Measurements from ENCODE around the gene FBXL16.

Gene FBXL16

DNA sequence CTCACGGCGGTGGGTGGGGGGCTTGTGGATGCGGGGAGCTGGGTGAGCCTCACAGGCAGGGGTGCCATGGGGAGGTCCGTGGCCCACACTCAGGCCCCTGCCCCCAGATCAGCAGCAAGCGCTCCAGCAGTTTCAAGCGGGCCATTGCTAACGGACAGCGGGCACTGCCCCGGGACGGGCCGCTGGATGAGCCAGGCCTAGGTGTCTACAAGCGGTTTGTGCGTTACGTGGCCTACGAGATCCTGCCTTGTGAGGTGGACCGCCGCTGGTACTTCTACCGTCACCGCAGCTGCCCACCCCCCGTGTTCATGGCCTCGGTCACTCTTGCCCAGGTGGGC, 29.1 kb downstream of the FBXL16 start:
- no peak for DNase-seq

- DNase-seq = no peak
Observed at GRCh38 chr16:675884-676564, 29.6 kb downstream of the FBXL16 start.

- no peak for DNase-seq
Observed at GRCh38 chr16:674968-675883, 30.4 kb downstream of the FBXL16 start, which contains the start of gene RHBDL1. Gene RHBDL1 (plus strand): TSS chr16:675671. CDS start chr16:675791, 120 bp downstream.

GRCh38 chr16:674214-674881, 31.3 kb downstream of the FBXL16 start:
- DNase-seq = no peak

DNA sequence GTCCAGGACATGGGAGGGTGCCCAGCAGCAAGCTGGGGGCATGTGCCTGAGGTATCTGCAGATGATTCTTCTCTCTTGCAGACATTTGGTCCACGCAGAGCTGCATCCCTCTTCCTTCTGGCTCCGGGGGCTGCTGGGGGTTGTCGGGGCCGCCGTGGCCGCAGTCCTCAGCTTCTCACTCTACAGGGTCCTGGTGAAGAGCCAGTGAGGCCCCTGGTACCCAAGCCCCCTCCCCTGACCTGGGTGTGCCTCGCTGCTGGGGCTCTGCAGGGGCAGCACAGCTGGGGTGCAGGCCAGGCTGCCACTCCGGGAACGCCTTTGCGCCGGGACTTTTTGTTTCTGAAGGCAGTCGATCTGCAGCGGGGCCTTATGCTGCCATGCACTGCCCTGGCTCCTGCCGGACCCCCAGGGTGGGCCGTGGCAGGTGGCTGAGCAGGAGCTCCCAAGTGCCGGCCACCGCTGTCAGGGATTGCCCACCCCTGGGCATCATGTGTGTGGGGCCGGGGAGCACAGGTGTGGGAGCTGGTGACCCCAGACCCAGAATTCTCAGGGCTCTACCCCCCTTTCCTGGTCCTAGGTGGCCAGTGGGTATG, 32.1 kb downstream of the FBXL16 start:
- no peak for DNase-seq

DNA sequence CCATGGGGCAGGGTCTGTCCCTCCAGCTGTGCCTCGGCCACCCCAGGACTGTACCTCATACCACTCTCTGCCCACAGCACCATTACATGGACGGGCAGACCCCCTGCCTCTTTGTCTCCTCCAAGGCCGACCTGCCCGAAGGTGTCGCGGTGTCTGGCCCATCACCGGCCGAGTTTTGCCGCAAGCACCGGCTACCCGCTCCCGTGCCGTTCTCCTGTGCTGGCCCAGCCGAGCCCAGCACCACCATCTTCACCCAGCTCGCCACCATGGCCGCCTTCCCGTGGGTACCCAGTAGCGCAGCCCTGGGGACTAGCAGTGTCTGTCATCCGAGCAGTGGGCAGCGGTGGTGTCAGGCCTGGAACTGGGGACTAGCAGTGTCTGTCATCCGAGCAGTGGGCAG, 32.8 kb downstream of the FBXL16 start:
- no peak for DNase-seq

DNA sequence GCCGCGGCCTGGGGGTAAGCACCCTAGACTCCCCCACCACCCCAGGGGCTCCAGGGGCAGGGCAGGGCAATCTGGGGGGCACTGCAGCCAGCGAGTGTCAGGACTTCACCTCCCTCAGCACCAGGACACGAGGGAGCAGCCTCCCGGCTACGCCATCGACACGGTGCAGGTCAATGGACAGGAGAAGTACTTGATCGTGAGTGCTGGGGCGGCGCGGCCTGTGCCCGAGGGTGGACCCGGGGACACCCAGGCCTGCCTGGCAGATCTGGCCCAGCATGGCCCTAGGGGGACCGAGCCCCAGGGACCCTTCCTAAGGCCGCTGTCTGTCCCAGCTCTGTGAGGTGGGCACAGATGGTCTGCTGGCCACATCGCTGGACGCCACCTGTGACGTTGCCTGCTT, 33.2 kb downstream of the FBXL16 start:
- DNase-seq = no peak

- DNase-seq = no peak
Observed at GRCh38 chr16:671353-672131, 34.1 kb downstream of the FBXL16 start.

GRCh38 chr16:670485-671352, 34.9 kb downstream of the FBXL16 start:
- no peak for DNase-seq

- DNase-seq = no peak
Observed at GRCh38 chr16:669666-670065, 35.9 kb downstream of the FBXL16 start.

DNA sequence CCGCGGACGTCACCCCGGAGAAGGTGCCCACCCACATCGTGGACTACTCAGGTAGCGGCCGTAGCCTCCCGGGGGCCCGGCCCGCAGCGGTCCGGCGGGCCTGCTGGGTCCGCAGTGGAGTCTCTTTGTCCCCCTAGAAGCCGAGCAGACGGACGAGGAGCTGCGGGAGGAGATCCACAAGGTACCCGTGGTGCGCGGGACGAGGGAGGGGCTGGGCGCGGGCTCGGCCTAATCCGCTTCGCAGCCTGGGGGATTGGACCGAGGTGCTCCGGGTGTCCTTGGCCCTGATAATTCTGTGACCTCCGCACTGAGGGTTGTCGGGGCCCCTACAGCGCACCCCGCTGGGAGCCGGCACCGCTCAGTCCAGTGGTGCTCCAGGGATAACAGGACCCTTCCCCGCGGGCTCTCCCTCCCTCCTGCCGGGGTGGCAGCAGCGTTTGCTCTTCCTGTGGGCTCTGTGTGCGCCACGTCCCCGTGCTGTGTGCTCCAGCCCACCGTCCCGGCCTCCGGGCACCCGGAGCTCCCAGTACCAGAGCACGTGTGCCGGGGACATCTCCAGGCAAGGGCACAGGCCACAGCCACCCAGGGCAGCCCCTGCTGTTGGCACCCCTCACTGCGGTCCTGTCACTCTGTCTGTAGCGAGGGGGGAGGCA, 37.0 kb downstream of the FBXL16 start:
- DNase-seq = no peak

DNA sequence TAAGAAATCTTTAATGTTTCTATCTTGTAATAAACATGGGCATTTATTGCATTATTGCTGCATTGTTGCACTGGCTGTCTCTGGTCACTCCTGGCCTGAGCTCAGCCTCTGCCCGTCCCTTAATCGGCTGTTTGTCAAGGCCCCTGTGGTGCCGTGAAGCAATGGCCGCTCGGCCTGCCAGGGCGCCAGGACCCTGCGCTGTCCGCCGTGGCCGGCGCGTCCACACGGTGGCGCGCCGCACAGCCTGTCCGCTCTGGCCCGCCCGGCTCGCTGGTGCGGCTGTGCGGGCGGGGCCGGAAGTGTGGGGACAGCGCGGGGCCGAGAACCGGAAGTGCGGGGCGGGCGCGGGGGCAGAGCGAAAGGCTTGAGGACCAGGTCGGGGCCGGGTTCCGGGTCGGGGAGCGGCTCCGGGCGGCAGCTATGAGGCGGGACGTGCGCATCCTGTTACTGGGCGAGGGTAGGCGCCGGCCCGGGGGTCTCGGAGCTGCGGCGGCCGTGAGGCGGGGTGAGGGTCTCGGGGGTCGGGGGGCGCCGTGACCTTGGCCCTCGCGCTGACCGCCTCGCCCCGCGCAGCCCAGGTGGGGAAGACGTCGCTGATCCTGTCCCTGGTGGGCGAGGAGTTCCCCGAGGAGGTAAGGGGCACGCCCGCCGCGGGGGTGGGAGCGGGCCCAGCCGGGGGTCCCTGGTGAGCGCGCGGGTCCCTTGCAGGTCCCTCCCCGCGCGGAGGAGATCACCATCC, 37.7 kb downstream of the FBXL16 start, which contains the start of gene RHOT2:
Gene RHOT2, plus strand, starts transcription at position 353 of the 739 bp plus-strand sequence. Its CDS starts 68 bp downstream, at position 421.
- DNase-seq = peak; percentile 67

GRCh38 chr16:667113-667779, 38.4 kb downstream of the FBXL16 start:
- no peak for DNase-seq

GRCh38 chr16:666572-666971, 39.0 kb downstream of the FBXL16 start:
- DNase-seq = no peak

GRCh38 chr16:662597-662996, 43.0 kb downstream of the FBXL16 start:
- no peak for DNase-seq

- no peak for DNase-seq
Observed at GRCh38 chr16:662095-662494, 43.5 kb downstream of the FBXL16 start.

- no peak for DNase-seq
Observed at GRCh38 chr16:661184-661821, 44.3 kb downstream of the FBXL16 start.

GRCh38 chr16:660459-661183, 45.0 kb downstream of the FBXL16 start:
- peak; percentile 10 for DNase-seq

Data from NCI-H1417 treated with DMSO at 0.1 percent for 48 hours (cell line).